Ishikawa (cell line): Measurements from ENCODE around the gene SAT1.

ENCODE experiments used
- CEBPB ChIP-seq: IDR thresholded peaks from 2 replicates; pipeline ENCODE4 v1.6.1; 2012
- CREB1 ChIP-seq: IDR thresholded peaks from 2 replicates; pipeline ENCODE4 v1.6.1; 2012; ENCODE audit warnings: low read depth
- EGR1 ChIP-seq: IDR thresholded peaks from 2 replicates; pipeline ENCODE4 v1.6.1; 2012
- EP300 ChIP-seq: IDR thresholded peaks from 2 replicates; pipeline ENCODE4 v1.6.1; 2012; ENCODE audit warnings: borderline replicate concordance
- FOXM1 ChIP-seq: IDR thresholded peaks from 2 replicates; pipeline ENCODE4 v1.6.1; 2012; ENCODE audit warnings: low read depth, borderline replicate concordance
- MAX ChIP-seq: IDR thresholded peaks from 2 replicates; pipeline ENCODE4 v1.6.1; 2012
- NFIC ChIP-seq: IDR thresholded peaks from 2 replicates; pipeline ENCODE4 v1.6.1; 2012
- RAD21 ChIP-seq: IDR thresholded peaks from 2 replicates; pipeline ENCODE4 v1.6.1; 2012; ENCODE audit warnings: low read depth
- REST ChIP-seq: IDR thresholded peaks from 2 replicates; pipeline ENCODE4 v1.6.1; 2012; ENCODE audit warnings: low read depth, mild to moderate bottlenecking
- TAF1 ChIP-seq: IDR thresholded peaks from 2 replicates; pipeline ENCODE4 v1.6.1; 2012; ENCODE audit warnings: low read depth, mild to moderate bottlenecking
- TCF12 ChIP-seq: IDR thresholded peaks from 2 replicates; pipeline ENCODE4 v1.6.1; 2012; ENCODE audit warnings: low read depth
- TEAD4 ChIP-seq: IDR thresholded peaks from 2 replicates; pipeline ENCODE4 v1.6.1; 2012
- YY1 ChIP-seq: IDR thresholded peaks from 2 replicates; pipeline ENCODE4 v1.6.1; 2012; ENCODE audit warnings: low read depth
- ZBTB7A ChIP-seq: IDR thresholded peaks from 2 replicates; pipeline ENCODE4 v1.6.1; 2012; ENCODE audit warnings: low read depth
- TF ChIP-seq, protein P1 (sequence below): IDR thresholded peaks from 2 replicates; pipeline ENCODE4 v1.6.1; 2012

Gene SAT1

GRCh38 chrX:23810279-23810678 lies 27.3 kb downstream of the SAT1 start:
- TF ChIP-seq YY1 (no peak), MAX (no peak), TEAD4 (no peak), CEBPB (no peak), REST (no peak), NFIC (no peak)

GRCh38 chrX:23811108-23811651 lies 28.2 kb downstream of the SAT1 start:
- TF ChIP-seq RAD21 (no peak), FOXM1 (no peak), YY1 (no peak), ZBTB7A (no peak), NFIC (no peak), EP300 (no peak), TEAD4 (no peak), CEBPB (no peak), TCF12 (no peak), TAF1 (no peak), EGR1 (no peak)
- TF ChIP-seq, protein P1, sequence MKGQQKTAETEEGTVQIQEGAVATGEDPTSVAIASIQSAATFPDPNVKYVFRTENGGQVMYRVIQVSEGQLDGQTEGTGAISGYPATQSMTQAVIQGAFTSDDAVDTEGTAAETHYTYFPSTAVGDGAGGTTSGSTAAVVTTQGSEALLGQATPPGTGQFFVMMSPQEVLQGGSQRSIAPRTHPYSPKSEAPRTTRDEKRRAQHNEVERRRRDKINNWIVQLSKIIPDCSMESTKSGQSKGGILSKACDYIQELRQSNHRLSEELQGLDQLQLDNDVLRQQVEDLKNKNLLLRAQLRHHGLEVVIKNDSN, result no peak

DNA sequence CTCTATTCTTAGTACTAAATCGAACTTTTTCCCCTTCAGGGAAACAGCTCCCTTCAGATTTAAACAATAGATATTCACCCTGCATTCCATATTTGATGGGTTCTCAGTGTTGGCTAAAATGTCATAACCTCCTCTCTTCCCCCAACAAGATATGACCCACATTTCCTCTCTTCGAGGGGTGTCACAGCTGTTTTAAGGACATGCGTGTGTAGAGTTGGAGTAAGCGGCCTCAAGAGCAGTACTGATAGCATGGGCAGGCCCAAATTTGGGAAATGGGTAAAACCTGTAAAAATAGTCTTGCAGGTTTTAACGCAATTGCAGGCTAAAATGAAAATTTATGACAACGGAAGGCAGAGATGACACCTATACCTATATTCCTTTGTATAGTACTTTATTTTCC lies 28.7 kb downstream of the SAT1 start:
- no peak for TF ChIP-seq EP300
- TF ChIP-seq TCF12, result no peak
- TF ChIP-seq YY1, result no peak
- TF ChIP-seq EGR1, result no peak
- no peak for TF ChIP-seq TEAD4
- TF ChIP-seq CEBPB, result no peak
- TF ChIP-seq REST, result no peak
- TF ChIP-seq, protein P1, result no peak
- no peak for TF ChIP-seq NFIC
- TF ChIP-seq CREB1, result no peak
- TF ChIP-seq TAF1, result no peak
- no peak for TF ChIP-seq MAX
- TF ChIP-seq FOXM1, result no peak
- TF ChIP-seq ZBTB7A, result no peak
- no peak for TF ChIP-seq RAD21

DNA sequence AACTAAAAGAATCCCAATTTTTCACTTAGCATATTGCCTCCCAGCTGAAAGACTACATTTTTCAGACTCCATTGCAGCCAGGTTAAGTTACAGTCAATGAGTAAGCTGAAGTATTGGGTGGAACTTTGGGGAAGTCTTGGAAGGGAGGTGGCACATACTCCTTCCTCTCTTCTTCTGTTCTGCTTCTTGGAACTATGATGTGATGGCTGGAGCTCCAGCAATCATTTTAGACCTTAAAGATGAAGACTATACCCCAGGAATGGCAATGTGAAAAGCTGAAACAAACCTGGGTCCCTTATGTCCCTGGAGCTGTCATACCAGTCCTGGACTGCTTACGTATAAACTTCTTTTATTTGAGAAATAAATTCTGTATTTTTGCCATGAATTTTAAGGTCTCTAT lies 30.8 kb downstream of the SAT1 start:
- TF ChIP-seq TCF12 (no peak), MAX (no peak), EGR1 (no peak), CREB1 (no peak)

- TF ChIP-seq CREB1 (no peak), TCF12 (no peak), FOXM1 (no peak), TEAD4 (no peak)
These were observed 32.4 kb downstream of the SAT1 start for GRCh38 chrX:23815376-23815775.

- TF ChIP-seq TAF1 (no peak), MAX (no peak), EP300 (no peak), EGR1 (no peak), FOXM1 (no peak), RAD21 (no peak), TCF12 (no peak), CEBPB (no peak), TEAD4 (no peak), CREB1 (no peak), YY1 (no peak), REST (no peak), NFIC (no peak), ZBTB7A (no peak)
- TF ChIP-seq, protein P1, result no peak
These were observed 33.2 kb downstream of the SAT1 start for GRCh38 chrX:23816179-23816578.
